HG02870 (cell line): ENCODE measurements around the gene ZGPAT.

Experiments used
- ATAC-seq: cut with Tn5 transposase; IDR thresholded peaks from one replicate; pipeline ENCODE4 v1.9.1; 2021; ENCODE audit warnings: mild to moderate bottlenecking, moderate library complexity; ENCODE audit not compliant: unreplicated experiment

ZGPAT gene

DNA sequence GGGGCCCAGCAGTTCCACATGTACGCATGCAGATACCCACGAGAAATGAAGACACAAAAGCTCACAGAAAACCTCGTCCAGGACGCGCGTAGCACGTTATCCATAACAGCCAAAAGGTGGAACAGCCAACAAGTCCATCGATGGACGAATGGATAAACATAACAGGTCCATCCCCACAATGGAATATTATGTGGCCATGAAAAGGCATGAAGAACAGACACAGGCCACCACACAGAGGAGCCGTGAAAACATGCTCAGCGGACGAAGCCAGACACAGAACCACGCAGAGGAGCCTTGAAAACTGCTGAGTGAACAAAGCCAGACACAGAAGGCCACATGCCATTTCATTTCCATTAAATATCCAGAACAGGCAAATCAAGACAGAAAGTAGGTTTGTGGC is 69.8 kb downstream of the ZGPAT start:
- no peak for ATAC-seq

DNA sequence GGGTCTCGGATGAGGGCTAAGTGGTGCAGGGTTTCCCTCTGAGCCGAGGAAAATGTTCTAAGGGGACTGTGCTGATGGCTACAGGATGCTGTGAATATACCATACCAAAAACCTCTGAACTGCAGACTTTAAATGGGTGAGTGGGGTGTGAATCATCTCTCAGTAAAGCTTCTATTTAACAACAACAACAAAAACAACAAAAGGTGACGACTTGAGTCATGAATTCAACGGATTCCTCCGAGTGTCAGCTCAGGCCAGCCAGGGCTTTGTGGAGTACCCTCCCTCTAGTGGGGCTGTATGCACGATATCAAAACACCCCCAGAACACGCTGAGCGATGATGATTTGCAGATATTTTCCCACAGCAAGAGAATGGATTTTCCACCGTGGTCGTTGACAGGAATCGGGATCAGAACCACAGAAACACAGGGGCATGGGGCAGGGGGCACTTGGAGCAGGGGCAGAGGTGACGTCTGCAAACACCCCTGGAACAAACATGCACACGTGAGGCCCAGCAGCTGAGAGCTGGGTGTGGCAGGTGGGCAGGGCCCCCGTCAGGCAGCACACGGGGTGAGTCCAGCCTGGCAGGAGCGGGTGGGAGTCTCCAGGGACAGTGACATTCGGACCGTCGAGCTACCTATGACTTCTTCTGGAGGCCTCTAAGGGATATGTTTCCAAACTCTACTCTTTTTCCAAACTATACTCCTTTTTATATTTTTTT is 70.4 kb downstream of the ZGPAT start:
- no peak for ATAC-seq

DNA sequence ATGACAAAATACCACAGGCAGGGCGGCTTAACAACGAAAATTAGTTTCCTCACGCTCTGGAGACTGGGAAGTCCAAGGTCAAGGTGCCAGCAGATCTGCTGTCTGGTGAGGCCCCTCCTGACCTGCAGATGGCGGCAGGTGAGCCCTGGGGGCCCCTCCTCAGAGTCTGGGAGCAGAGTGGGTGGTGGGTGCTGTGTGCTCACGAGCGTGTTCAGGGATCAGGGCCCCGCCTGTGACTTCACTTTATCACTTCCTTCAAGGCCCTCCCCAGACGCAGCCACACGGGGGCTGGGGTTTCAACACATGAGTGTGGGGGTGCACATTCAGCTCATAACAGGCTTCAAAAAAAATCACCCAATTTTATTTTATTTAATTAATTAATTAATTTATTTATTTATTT is 71.0 kb downstream of the ZGPAT start:
- no peak for ATAC-seq

DNA sequence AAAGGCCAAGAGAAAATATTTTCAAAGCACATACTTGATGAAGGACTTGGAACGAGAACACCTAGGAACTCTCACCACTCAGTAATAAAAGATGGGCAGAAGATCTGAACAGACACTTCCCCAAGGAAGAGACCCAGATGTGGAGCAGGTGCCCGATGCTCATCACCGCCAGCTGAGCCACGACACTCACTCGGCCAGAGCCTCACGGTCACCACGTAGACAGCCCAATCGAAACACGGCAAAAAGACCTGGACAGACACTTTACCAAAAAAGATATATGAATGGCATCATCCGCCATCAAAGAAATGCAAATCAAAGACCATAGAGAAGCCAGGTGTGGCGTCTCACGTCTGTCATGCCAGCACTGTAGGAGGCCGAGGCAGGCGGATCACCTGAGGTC is 73.3 kb downstream of the ZGPAT start:
- ATAC-seq: no peak

DNA sequence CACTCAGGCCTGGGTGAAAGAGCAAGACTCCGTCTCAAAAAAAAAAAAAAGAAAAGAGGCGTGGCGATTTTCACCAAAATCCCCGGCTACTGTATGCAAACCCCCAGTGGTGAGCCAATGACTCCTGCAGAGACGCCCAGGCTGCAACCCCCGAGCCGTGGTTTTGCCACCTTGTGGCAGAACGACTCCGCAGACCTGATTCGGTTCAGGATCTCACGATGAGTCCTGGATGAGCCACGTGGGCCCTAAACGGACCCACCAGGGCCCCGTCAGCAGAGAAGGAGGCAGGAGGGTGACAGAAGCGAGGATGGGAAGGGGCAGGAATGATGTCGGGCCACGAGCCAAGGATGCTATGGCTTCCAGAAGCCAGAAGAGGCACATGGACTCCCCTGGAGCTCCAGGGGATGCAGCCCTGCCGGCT is 74.2 kb downstream of the ZGPAT start:
- no peak for ATAC-seq

DNA sequence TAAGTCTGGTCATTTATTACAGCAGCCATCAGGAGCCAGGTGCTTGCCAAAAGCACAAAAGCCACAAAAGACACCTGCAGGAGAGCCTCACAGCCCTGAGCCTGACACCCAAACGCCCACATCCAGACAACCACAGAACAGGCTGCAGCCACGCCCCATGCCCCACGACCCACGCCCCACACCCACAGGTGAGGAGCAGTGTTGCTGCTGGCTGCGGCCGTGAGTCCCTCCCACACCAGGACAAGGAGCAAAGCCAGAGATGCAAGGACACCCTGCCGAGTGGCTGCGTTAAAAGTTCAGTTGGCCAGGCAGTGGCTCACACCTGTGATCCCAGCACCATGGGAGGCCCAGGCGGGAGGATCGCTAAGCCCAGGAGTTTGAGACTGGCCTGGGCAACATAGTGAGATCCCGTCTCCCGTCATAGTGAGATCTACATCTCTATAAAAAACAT is 74.7 kb downstream of the ZGPAT start:
- ATAC-seq: no peak

DNA sequence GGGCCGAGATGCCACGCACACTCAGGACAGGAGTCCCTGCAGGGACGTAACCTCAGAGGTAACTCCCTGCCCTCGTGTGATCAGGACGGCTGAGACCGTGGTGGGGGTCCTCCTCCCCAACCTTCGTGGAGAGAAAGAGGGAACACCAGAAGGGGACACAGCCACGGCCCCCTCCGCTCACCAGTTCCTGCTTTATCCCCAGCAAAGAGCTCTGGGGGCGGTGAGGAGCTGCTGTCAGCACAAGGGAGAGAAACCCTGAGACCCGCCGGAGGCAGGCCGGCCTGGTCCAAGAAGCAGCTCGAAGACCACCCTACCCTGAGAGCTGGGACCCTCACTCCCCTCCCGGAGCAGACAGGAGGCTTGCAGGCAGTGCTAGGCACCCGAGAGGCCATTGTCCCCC is 76.1 kb downstream of the ZGPAT start:
- no peak for ATAC-seq

DNA sequence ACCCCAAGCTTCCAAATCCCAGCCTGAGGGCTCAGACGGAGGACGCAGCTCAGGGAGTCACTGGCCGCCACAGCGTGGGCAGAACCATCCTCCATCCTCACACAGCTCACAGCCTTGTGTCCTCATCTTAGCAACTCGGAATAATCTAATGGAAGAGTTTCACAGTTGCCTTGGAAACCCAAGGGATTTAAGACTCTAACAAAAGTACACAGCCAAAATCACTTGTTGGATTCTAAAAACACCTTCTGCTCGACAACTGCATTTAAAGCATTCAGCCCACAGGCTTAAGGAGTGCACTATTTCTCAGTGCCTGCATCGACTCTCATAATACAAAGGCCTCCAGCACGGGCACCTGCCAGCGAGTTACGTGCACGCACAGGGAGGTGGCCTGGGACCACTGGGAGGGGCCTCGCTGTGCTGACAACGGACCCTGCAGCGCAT is 77.9 kb downstream of the ZGPAT start:
- no peak for ATAC-seq
